Immature natural killer cell (primary cell): ENCODE data around the gene SAMD10. TPM values are rescaled to one million over a fixed set of nuclear protein-coding genes. Genes with fewer than 3 reads are reported as not detected.
"Not testable (repeated sequence)": the region's sequence is repeated elsewhere in the genome, so short reads cannot be mapped to it uniquely, and the experiment has no call there.

Experiments used
- DNase-seq, 3 donors: peaks; one replicate each; pipeline ENCODE4 v3.0.0; 2022; ENCODE audit warnings: mixed read lengths in 1 of 3
- H3K27ac Mint-ChIP-seq, 6 donors: one replicate each; pipeline ENCODE4 v1.8.0; 2020; ENCODE audit warnings: mixed read lengths in 6 of 6, mild to moderate bottlenecking in 5 of 6, inconsistent platforms in 4 of 6, moderate library complexity in 3 of 6
- H3K27me3 Mint-ChIP-seq, 3 donors: one replicate each; pipeline ENCODE4 v1.8.0; 2020 to 2021; ENCODE audit warnings: low read depth in 3 of 3, mild to moderate bottlenecking in 3 of 3, mixed read lengths in 3 of 3, moderate library complexity in 3 of 3, inconsistent platforms in 1 of 3
- H3K36me3 Mint-ChIP-seq, 3 donors: one replicate each; pipeline ENCODE4 v1.8.0; 2020; ENCODE audit warnings: mixed read lengths in 3 of 3, inconsistent platforms in 2 of 3, mild to moderate bottlenecking in 2 of 3
- H3K4me1 Mint-ChIP-seq, 2 donors: one replicate each; pipeline ENCODE4 v1.8.0; 2020; ENCODE audit warnings: inconsistent platforms in 2 of 2, mild to moderate bottlenecking in 2 of 2, mixed read lengths in 2 of 2, moderate library complexity in 1 of 2
- H3K4me3 Mint-ChIP-seq, 5 donors: one replicate each; pipeline ENCODE4 v1.8.0; 2020; ENCODE audit warnings: mild to moderate bottlenecking in 5 of 5, mixed read lengths in 5 of 5, inconsistent platforms in 3 of 5, moderate library complexity in 3 of 5
- H3K9me3 Mint-ChIP-seq, 6 donors: one replicate each; pipeline ENCODE4 v1.8.0; 2020; ENCODE audit warnings: mild to moderate bottlenecking in 6 of 6, mixed read lengths in 6 of 6, inconsistent platforms in 4 of 6, moderate library complexity in 3 of 6
- polyA plus RNA-seq, 3 donors: library from polyadenylated mRNA; unstranded; fragments of 300-500 nt; fragmentation: Illumina TruSeq; gene quantifications; one replicate each; pipeline ENCODE4 v1.2.3, GENCODE V29; 2021

Gene SAMD10
- polyA plus RNA-seq = 10 to 100 TPM in 1 of 3 donors, 1 to 10 TPM in 2; 6.5 to 13.2 (median 8.5) TPM

- H3K27me3 Mint-ChIP-seq = peaks cover 0 to 15% (median 4%) of the 10 kb centered on the region in 3 donors
- H3K36me3 Mint-ChIP-seq = peaks cover 3 to 24% (median 11%) of the 10 kb centered on the region in 3 donors
- peak within 1 kb of the TSS; percentile 90 to 96 (median 93) for H3K4me3 Mint-ChIP-seq
- H3K27ac Mint-ChIP-seq = peak within 1 kb of the TSS; percentile 92 to 96 (median 94)
- peak; percentile 45 to 53 (median 48) for DNase-seq
- H3K9me3 Mint-ChIP-seq = no peaks in the 10 kb centered on the region
- peaks cover 64 to 72% of the 10 kb centered on the region in 2 donors for H3K4me1 Mint-ChIP-seq
Observed at GRCh38 chr20:63979557-63980316, at the start of gene SAMD10. TSS of gene SAMD10 (minus strand) at chr20:63979642. CDS start at chr20:63979467, 175 bp downstream.

GRCh38 chr20:64027981-64028685 lies 48.7 kb upstream of the SAMD10 start:
- Mint-ChIP-seq H3K4me3 (no peak overlapping the region), H3K27me3 (peaks cover 0 to 2% (median 1%) of the 10 kb centered on the region in 3 donors), H3K9me3 (no peaks in the 10 kb centered on the region), H3K27ac (no peak overlapping the region), H3K4me1 (no peaks in the 10 kb centered on the region), H3K36me3 (peaks cover 0 to 29% (median 10%) of the 10 kb centered on the region in 3 donors)
- DNase-seq = no peak

DNA sequence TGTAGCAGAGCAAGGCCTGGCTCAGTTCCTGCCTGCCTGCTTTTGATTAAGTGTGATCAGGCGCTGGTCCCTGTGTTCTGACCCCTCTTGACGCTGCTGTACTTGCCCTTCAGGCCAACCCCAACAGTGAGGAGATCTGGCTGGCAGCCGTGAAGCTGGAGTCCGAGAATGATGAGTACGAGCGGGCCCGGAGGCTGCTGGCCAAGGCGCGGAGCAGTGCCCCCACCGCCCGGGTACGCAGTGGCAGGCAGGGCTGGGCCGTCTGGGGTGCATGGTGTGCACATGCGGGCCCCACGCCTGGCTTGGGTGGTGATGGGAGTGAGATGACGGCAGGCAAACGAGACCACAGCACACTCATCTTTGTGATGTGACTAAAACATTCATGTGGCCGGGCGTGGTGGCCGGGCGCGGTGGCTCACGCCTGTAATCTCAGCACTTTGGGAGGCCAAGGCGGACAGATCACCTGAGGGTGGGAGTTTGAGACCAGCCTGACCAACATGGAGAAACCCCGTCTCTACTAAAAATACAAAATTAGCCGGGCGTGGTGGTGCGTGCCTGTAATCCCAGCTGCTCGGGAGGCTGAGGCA lies 46.5 kb upstream of the SAMD10 start:
- Mint-ChIP-seq H3K36me3 (peaks cover 5 to 31% (median 10%) of the 10 kb centered on the region in 3 donors), H3K27ac (no peak overlapping the region), H3K4me3 (no peak overlapping the region), H3K4me1 (peaks cover 0 to 2% of the 10 kb centered on the region in 2 donors), H3K9me3 (no peaks in the 10 kb centered on the region), H3K27me3 (peaks cover 0 to 2% (median 1%) of the 10 kb centered on the region in 3 donors)
- DNase-seq = no peak

GRCh38 chr20:64025101-64025825 lies 45.8 kb upstream of the SAMD10 start:
- DNase-seq = no peak
- H3K27ac Mint-ChIP-seq = no peak overlapping the region
- H3K4me1 Mint-ChIP-seq = peaks cover 0 to 2% of the 10 kb centered on the region in 2 donors
- peaks cover 0 to 2% (median 1%) of the 10 kb centered on the region in 3 donors for H3K27me3 Mint-ChIP-seq
- no peaks in the 10 kb centered on the region for H3K9me3 Mint-ChIP-seq
- H3K4me3 Mint-ChIP-seq = no peak overlapping the region
- peaks cover 5 to 28% (median 10%) of the 10 kb centered on the region in 3 donors for H3K36me3 Mint-ChIP-seq

- Mint-ChIP-seq H3K27me3 (peaks cover 0 to 2% (median 1%) of the 10 kb centered on the region in 3 donors), H3K27ac (peak overlapping the region in 1 of 6 donors; percentile 40), H3K4me3 (no peak overlapping the region), H3K4me1 (peaks cover 0 to 2% of the 10 kb centered on the region in 2 donors), H3K9me3 (no peaks in the 10 kb centered on the region), H3K36me3 (peaks cover 8 to 33% (median 10%) of the 10 kb centered on the region in 3 donors)
- DNase-seq = no peak
Observed at GRCh38 chr20:64024141-64024990, 44.9 kb upstream of the SAMD10 start.

DNA sequence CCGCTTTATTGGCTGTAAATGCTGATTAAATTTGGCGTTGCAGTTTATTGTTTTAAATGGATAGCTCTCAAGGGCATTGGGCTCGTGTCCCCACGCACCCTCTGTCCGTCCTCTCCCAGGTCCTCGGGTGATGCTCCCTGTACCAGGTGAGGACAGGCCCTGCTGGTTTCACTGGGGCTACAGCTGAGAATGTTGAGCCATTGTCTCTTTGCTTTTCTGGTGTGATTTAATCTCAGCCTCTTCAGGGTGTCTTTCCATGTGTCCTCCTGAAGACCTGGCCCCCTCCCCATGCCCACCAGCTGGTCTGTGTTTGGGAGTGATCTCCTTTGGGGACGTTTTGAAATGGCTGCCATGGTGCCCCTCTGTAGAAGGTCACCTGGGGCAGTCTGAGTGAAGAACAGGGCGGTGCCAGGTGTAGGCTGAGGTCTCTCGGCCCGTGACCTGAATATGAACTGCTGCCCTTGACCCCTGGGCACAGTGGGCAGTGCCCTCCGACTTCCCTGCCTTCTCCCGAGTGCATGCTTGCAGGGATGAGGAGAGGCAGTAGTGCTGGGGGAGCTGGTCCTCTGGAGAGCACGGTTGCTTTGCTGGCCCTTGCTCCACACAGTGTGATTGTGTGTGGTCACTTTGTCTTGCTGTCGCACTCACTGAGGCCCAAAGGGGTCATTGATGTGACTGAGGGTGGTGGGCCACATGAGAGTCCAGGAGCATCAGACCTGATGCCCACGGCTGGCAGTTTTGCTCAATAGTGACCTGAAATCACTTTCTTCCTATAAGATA lies 44.1 kb upstream of the SAMD10 start:
- no peaks in the 10 kb centered on the region for H3K9me3 Mint-ChIP-seq
- H3K27ac Mint-ChIP-seq = no peak overlapping the region
- peaks cover 0 to 2% (median 1%) of the 10 kb centered on the region in 3 donors for H3K27me3 Mint-ChIP-seq
- H3K4me1 Mint-ChIP-seq = peaks cover 0 to 2% of the 10 kb centered on the region in 2 donors
- H3K36me3 Mint-ChIP-seq = peaks cover 12 to 37% (median 14%) of the 10 kb centered on the region in 3 donors
- DNase-seq = no peak
- no peak overlapping the region for H3K4me3 Mint-ChIP-seq

DNA sequence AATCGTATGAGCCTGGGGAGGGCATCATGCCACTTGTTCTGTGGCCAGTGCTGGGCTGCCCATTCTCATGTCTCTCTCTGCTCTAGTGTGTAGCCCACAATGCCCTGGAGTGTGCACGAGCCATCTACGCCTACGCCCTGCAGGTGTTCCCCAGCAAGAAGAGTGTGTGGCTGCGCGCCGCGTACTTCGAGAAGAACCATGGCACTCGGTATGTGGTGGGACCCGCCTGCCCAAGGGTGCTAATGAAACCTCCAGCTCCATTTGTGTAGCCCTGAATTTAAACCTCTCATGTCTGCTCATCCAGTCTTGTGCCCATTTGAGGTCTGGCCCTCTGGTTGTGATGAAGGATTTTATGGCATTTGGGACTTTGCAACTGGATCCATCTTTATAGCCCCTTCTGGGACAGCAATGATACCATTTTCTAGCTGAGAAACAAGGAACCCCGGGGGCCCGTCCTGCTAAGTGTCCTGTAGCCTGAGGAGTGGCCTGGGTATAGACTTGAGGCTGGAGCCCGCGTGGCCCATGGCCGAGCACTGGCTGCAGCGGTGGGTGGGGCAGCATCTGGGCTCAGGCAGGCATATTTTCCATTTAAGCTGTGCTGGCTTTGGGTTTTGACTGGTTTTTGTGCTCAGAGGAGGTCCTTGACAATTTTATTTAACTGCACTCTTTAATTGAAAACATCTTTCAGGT lies 43.4 kb upstream of the SAMD10 start:
- DNase-seq = no peak
- H3K4me1 Mint-ChIP-seq = peaks cover 0 to 2% of the 10 kb centered on the region in 2 donors
- no peaks in the 10 kb centered on the region for H3K9me3 Mint-ChIP-seq
- peaks cover 0 to 2% (median 1%) of the 10 kb centered on the region in 3 donors for H3K27me3 Mint-ChIP-seq
- H3K4me3 Mint-ChIP-seq = no peak overlapping the region
- H3K27ac Mint-ChIP-seq = no peak overlapping the region
- H3K36me3 Mint-ChIP-seq = peaks cover 14 to 38% (median 16%) of the 10 kb centered on the region in 3 donors

DNA sequence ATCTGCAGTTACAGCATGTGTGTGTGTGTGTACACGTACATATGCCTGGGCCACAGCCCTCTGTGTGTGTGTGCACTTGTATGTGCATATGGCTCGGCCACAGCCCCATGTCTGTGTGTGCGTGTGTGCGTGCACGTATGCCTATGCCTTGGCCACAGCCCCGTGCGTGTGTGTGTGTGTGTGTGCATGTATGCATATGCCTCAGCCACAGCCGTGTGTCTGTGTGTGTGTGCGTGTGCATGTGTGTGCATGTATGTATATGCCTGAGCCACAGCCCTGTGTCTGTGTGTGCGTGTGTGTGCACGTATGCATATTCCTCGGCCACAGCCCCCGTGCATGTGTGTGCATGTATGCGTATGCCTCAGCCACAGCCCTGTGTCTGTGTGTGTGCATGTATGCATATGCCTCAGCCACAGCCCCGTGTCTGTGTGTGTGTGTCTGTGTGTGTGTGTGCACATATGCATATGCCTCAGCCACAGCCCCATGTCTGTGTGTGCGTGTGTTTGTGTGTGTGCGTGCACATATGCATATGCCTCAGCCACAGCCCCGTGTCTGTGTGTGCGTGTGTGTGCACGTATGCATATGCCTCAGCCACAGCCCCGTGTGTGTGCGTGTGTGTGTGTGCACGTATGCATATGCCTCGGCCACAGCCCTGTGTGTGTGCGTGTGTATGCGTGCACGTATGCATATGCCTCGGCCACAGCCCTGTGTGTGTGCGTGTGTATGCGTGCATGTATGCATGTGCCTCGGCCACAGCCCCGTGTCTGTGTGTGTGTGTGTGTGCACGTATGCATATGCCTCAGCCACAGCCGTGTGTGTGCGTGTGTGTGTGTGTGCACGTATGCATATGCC lies 41.9 kb upstream of the SAMD10 start:
- Mint-ChIP-seq H3K27me3 (peaks cover 0 to 2% (median 1%) of the 10 kb centered on the region in 3 donors), H3K27ac (peak overlapping the region in 1 of 6 donors; percentile 17), H3K9me3 (no peaks in the 10 kb centered on the region), H3K4me1 (peaks cover 0 to 3% of the 10 kb centered on the region in 2 donors), H3K36me3 (peaks cover 19 to 38% (median 20%) of the 10 kb centered on the region in 3 donors), H3K4me3 (no peak overlapping the region)
- DNase-seq = no peak

- H3K4me1 Mint-ChIP-seq = peaks cover 33 to 34% of the 10 kb centered on the region in 2 donors
- no peak overlapping the region for H3K4me3 Mint-ChIP-seq
- peaks cover 0 to 4% (median 0%) of the 10 kb centered on the region in 3 donors for H3K27me3 Mint-ChIP-seq
- peak overlapping the region in 3 of 6 donors; percentile 6 to 44 (median 23) for H3K27ac Mint-ChIP-seq
- no peak for DNase-seq
- peaks cover 14 to 33% (median 18%) of the 10 kb centered on the region in 3 donors for H3K36me3 Mint-ChIP-seq
- H3K9me3 Mint-ChIP-seq = no peaks in the 10 kb centered on the region
Observed at GRCh38 chr20:64015635-64016034, 36.2 kb upstream of the SAMD10 start.

GRCh38 chr20:64012385-64013154 lies 33.1 kb upstream of the SAMD10 start:
- not testable (repeated sequence) for H3K27me3 Mint-ChIP-seq, H3K9me3 Mint-ChIP-seq, DNase-seq
- Mint-ChIP-seq H3K27ac (peak overlapping the region in 5 of 6 donors; percentile 74 to 91 (median 87)), H3K4me3 (peak overlapping the region in 4 of 5 donors; percentile 40 to 76 (median 69)), H3K36me3 (peaks cover 19 to 36% (median 24%) of the 10 kb centered on the region in 3 donors), H3K4me1 (peaks cover 47 to 57% of the 10 kb centered on the region in 2 donors)
